GM18499 (cell line): Measurements from ENCODE around the gene SSH2.
"Not testable (repeated sequence)": the region's sequence is repeated elsewhere in the genome, so short reads cannot be mapped to it uniquely, and the experiment has no call there.

Experiments
- ATAC-seq: cut with Tn5 transposase; IDR thresholded peaks from one replicate; pipeline ENCODE4 v1.9.1; 2021; ENCODE audit warnings: moderate number of reproducible peaks; ENCODE audit not compliant: insufficient read depth, unreplicated experiment

Gene SSH2, protein sequence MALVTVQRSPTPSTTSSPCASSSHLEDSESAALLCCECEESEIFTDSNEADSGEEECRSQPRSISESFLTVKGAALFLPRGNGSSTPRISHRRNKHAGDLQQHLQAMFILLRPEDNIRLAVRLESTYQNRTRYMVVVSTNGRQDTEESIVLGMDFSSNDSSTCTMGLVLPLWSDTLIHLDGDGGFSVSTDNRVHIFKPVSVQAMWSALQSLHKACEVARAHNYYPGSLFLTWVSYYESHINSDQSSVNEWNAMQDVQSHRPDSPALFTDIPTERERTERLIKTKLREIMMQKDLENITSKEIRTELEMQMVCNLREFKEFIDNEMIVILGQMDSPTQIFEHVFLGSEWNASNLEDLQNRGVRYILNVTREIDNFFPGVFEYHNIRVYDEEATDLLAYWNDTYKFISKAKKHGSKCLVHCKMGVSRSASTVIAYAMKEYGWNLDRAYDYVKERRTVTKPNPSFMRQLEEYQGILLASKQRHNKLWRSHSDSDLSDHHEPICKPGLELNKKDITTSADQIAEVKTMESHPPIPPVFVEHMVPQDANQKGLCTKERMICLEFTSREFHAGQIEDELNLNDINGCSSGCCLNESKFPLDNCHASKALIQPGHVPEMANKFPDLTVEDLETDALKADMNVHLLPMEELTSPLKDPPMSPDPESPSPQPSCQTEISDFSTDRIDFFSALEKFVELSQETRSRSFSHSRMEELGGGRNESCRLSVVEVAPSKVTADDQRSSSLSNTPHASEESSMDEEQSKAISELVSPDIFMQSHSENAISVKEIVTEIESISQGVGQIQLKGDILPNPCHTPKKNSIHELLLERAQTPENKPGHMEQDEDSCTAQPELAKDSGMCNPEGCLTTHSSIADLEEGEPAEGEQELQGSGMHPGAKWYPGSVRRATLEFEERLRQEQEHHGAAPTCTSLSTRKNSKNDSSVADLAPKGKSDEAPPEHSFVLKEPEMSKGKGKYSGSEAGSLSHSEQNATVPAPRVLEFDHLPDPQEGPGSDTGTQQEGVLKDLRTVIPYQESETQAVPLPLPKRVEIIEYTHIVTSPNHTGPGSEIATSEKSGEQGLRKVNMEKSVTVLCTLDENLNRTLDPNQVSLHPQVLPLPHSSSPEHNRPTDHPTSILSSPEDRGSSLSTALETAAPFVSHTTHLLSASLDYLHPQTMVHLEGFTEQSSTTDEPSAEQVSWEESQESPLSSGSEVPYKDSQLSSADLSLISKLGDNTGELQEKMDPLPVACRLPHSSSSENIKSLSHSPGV (N-terminal part only)

DNA sequence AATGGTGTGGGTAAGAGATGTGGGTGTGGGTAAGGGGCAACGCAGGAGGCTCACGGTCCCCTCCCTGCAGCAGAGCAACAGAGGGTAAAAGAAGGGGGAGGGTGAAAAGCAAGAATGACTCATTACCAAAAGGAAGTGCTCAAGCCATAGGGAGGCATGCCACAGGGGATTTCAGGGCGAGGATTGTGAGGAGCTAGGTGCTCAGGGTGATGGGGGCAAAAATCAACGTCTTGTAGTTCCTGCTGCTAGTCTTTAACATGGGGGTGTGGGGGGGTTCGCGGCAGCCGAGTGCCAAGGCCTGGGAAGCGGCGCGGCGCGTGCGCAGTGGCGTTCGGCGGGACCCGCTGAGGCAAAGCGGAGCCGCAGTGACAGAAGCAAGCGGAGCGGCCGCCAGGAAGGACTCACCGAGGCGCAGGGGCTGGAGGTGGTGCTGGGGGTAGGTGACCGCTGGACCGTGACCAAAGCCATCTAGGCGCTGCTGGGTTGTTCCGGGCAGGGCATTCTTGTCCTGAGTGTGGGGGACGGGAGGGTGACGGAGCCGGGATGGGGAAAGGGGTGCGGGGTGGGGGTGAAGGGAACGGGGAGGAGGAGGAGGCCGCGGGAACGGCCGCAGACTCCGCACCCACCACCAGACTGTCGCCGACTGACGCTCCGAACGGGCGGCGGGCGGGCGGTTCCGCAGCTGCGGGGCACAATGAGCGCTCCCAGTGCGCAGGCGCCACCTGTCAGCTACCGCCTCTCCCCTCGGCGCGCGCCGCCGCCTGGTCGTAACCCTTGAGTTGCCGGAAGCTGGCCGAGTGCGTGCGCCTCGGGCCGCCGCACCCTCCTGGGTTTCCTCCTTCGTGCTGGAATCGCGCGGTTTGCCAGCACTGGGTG is at the start of gene SSH2:
TSS of gene SSH2 (minus strand) at position 696 of the 876 bp plus-strand sequence. CDS start at position 468, 228 bp downstream.
- no peak for ATAC-seq

- no peak for ATAC-seq
Observed at GRCh38 chr17:29977836-29978235, 47.8 kb upstream of the SSH2 start.

GRCh38 chr17:29973005-29973404 is 43.0 kb upstream of the SSH2 start:
- no peak for ATAC-seq

DNA sequence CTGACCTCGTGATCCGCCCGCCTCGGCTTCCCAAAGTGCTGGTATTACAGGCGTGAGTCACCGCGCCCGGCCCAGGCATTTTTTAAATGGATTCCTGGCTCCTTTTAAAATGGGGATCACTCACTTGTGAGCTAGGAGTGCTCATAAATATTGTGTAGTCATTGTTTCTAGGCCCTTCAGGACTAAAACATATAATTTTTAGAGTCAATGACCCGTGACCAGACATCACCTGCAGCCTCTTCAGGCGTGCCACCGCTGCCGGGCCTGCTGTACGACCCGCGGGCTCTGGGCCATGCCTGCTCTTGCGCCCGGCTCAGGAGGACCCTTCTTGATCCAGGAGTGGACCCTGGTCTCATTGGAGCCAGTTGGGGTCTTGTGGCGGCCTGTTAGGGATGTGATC is 42.2 kb upstream of the SSH2 start:
- ATAC-seq, result no peak

- ATAC-seq, result no peak
Observed at GRCh38 chr17:29968271-29968670, 38.2 kb upstream of the SSH2 start.

DNA sequence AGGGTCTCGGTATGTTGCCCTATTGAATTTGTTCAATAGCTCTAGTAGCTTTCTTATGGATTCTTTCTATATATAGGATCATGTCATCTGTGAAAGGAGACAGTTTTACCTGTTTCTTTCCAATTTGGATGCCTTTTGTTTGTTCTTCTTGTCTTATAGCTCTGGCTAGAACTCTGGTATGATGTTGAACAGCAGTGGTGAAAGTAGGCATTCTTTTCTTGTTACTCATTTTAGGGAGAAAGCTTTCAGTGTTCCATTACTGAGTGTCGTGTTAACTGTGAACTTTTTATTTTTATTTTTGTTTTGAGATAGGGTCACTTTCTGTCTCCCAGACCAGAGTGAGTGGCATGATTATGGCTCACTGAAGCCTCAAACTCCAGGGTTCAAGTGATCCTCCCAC is 32.6 kb upstream of the SSH2 start:
- ATAC-seq, result no peak

GRCh38 chr17:29959658-29960337 is 29.8 kb upstream of the SSH2 start:
- no peak for ATAC-seq

DNA sequence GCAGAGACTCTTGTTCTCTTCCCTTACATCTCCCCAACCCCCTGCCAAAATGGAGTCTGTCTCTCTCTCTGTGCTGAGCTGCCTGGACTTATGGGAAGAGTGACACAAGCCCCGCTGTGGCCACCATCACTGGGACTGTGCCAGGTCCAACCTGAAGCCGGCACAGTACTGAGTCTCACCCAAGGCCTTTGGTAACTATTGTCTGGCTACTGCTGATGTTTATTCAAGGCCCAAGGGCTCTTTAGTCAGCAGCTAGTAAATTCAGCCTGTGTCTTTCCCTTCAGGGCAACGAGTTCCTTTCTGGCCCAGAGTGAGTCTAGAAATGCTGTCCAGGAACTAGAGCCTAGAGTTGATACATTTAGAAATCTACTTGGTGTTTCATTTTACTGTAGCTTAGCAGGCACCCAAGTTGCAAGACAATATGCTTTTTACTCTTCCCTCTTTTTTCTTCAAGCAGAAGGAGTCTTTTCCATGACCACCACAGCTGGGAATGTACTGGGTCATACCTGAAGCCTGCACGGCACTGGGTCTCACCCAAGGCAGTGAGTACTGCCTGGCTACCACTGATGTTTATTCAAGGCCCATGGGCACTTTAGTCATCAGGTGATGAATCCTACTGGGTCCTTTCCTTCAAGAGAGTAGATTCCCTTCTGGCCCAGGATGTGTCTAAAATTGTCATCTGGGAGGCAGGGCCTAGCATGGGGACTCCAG is 29.1 kb upstream of the SSH2 start:
- no peak for ATAC-seq

- not testable (repeated sequence) for ATAC-seq
Observed at GRCh38 chr17:29957488-29957887, 27.5 kb upstream of the SSH2 start.

GRCh38 chr17:29956225-29956624 is 26.2 kb upstream of the SSH2 start:
- no peak for ATAC-seq

DNA sequence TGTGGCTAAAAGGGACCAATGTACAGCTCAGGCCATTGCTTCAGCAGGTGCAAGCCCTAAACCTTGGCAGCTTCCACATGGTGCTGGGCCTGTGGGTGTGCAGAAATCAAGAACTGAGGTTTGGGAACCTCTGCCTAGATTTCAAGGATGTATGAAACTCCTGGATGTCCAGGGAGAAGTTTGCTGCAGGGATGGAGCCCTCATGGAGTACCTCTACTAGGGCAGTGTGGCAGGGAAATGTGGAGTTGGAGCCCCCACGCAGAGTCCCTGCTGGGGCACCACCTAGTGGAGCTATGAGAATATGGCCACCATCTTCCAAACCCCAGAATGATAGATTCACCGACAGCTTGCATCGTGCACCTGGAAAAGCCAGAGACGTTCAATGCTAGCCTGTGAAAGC is 24.4 kb upstream of the SSH2 start:
- no peak for ATAC-seq

DNA sequence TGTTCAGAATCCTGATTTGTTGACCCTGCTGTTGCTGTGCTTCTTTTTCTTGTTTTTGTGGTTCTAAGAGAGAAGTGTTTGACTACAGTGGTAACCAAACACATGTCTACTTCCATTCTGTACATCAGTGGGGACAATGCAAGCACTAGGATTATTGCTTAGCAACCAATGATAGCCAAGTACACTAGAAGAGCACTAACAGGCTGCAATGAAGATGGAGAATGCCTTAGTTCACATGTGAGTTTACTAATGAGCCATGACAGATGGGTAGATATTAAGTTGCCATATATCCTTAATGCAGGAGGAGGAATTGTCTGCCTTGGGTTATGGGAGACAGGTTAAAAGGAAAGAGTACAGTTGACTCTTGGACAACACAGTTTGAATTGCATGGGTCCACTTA is 19.7 kb upstream of the SSH2 start:
- no peak for ATAC-seq

DNA sequence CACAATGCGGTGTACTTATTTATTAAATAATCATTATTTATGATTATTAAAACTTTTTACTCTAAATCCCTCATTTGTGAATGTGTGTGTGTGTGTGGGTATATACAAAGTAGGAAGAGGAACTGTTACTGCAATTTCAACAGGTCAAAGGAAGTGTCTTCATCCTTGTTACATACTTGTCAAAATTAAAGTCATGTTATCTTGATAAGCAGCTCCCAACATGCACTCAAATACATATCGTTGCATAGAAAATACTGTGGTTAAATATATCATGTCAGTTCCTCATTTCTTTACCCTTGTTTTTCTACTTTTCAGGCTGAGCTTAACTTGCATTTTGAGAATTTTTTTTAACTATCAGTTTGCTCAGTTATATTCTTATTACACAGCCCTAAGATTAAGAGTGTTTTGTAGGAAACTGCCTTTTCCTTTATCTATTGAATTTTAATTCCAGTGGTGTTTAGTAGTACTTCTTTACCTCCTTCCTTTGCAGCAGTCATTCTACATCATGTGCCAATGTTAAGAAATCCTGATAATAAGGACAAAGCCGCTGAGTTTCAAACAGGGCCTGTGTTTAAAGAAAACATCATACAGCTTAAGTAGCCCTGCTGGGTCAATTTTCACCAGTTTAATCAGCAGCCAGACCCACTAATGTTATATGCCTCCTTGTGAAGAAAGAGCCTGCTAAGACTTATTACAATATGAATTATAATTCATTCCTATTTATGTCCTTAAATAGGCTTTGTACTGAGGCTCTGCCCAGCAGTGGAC is 18.6 kb upstream of the SSH2 start:
- ATAC-seq, result no peak

- ATAC-seq, result no peak
Observed at GRCh38 chr17:29945281-29945680, 15.3 kb upstream of the SSH2 start.

- ATAC-seq, result no peak
Observed at GRCh38 chr17:29941334-29941733, 11.3 kb upstream of the SSH2 start, which contains the start of gene EFCAB5. Gene EFCAB5 (plus strand): TSS chr17:29941634. CDS start chr17:29941797, 163 bp downstream.

- ATAC-seq, result no peak
Observed at GRCh38 chr17:29936724-29937123, 6.7 kb upstream of the SSH2 start.

DNA sequence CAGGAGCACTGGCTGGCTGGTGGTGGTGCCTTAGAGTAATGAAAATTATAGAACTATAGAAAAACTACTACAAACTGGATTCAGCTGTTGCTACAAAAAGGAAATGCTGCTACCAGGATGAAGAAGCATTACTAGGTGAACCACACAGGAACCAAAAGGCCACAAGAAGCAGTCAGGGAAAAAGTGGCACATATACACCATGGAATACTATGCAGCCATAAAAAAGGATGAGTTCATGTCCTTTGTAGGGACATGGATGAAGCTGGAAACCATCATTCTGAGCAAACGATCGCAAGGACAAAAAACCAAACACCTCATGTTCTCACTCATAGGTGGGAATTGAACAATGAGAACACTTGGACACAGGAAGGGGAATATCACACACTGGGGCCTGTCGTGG is 5.9 kb upstream of the SSH2 start:
- ATAC-seq, result not testable (repeated sequence)

GRCh38 chr17:29933379-29933778 is 3.4 kb upstream of the SSH2 start:
- no peak for ATAC-seq
